Middle frontal gyrus (tissue), 1 donor: ENCODE measurements around the gene KRT17.
"Not testable (repeated sequence)": the region's sequence is repeated elsewhere in the genome, so short reads cannot be mapped to it uniquely, and the experiment has no call there.

ENCODE experiments used
- DNase-seq: peaks from one replicate; pipeline ENCODE4 v3.0.0-alpha.2; 2015; ENCODE audit warnings: low spot score; ENCODE audit errors: extremely low spot score

The KRT17 gene

GRCh38 chr17:41620583-41621434 lies 3.6 kb downstream of the KRT17 start:
- DNase-seq: no peak

DNA sequence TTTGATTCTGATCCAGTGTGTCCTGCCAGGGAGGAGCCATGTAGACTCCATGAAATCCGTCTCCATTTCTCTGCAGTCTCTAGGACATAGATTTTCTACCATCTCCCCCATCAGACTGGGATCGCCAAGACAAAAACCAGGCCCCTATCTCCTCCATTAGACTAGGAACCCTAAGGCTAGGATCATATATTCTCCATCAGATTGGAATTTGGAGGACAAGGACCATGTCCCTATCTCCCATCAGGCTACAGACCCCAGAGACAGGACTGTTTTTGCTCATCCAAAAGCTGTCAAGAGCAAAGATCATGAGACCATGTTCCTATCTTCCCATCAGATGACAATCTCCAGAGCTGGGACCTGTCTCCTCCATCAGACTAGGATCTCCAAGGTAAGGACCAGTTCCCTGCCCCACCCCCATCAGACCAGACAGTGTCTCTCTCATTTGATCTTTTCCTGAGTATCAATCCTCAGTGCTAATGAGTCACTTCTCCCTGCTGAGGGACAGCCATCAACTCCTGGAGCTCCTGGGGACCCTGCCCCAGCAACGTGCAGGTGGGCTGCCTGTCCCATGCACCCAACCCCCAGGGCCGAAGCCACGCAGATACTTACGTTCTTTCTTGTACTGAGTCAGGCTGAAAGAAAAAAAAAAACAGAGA lies 4.3 kb downstream of the KRT17 start:
- not testable (repeated sequence) for DNase-seq

DNA sequence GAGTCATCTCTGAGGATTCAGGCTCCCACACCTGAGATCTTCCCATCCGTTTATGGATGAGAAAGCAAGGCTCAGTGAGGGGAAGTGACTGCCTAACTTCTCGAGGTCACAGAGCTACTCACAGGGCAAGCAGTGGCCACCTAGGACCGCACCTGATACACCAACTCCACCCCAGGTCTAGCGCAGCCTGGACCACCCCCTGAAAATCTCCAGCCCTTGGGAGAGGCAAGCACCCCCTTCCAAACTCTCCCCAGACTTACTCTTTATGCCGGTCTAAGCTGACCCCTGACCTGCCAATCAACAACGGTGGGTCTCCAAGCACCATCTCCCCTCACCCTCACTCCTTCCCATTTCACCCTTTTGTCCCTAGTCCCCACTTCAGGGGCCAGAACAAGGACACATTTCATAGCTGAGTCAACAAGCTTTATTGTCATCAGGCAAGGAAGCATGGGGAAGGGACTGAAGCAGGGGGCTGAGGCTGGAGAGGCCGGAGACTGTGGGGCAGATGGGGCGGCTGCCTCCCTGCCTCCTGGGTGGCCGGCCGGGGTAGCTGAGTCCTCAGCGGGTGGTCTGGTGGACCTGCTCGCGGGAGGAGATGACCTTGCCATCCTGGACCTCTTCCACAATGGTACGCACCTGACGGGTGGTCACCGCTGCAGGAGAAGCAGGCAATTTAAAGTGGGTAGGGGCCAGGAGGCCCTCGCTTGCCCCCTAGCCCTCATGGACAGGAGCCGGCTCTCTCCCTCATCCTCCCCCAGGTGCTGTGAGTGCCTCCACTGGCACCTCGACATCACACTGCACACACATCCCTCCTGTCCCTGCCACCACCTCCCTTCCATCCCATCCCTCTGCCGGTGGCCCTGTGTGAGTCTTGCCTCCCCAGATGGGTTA lies 5.1 kb downstream of the KRT17 start:
- DNase-seq: no peak

DNA sequence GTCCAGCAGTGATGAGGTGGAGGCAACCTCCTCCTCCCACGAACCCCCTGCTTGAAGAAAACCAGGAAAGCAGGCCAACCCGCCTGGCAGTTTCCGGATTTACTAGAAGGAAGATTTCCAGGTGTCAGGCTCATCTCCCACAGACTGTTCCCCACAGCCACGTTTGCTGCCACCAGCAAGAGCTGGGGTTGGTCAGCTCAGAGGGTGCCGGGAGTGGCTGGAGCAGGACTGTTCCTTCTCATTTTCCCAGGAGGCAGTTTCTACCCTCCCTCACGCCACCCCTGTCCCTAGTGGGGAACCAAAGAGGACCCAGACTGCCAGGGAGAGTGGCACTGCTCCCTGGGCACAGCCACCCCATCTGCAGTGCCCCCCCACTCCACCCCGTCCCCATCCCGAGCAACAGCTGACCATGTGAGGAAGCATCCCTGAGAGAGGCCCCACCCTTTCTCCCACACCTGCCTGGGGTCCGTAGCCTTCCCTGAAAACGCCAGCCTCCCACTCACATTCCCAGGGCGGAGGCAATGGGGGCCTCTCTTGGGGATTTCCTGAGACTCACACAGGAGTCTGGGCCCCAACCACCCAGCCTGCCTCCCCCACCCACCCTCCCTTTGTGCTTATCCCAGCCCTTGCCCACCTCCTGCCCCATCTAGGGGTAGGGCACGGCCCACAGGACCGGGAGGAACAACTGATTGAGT lies 5.9 kb downstream of the KRT17 start:
- DNase-seq: no peak

- DNase-seq: no peak
Observed at GRCh38 chr17:41617698-41618097, 6.7 kb downstream of the KRT17 start.

DNA sequence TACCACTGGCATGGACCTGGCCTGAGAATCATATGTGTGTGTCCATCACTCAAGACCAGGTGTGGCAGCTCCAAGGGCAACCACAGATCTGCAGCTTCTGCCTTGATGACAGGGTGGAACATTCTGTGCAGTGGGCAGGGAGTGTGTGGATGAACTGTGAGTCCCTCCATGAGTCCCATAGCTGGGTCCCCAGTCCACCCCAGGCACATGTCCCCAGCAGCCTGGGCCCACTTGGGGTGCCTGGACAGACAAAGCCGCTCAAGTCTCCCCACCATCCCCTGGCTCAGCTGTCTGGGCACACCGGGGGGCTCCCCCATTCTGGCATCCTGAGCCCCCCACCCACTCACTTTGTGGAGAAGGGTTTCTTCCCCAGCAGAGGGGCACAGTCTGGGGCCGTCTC lies 7.2 kb downstream of the KRT17 start:
- no peak for DNase-seq

- not testable (repeated sequence) for DNase-seq
Observed at GRCh38 chr17:41616486-41616885, 7.9 kb downstream of the KRT17 start.

GRCh38 chr17:41615454-41615853 lies 8.9 kb downstream of the KRT17 start:
- DNase-seq: no peak

GRCh38 chr17:41614767-41615166 lies 9.6 kb downstream of the KRT17 start:
- not testable (repeated sequence) for DNase-seq

DNA sequence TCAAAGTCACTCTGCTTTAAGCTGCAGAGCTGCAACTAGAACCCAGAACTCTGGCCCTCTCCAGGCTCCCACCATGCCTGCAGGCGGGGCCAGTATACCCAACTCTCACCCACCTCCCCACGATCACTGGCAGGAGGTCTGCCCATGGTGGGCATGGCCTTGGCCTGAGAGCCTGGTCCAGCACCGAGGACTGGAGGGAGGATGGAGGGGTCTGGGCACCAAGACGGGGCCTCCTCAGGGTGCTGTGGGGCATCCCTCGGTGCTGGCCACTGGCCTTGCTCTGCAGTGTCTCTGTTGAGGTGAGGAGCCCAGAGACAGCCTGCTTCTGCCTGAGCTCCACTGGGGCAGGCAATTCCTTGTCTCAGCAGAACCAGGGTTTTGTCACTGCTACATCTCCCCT lies 10.3 kb downstream of the KRT17 start:
- DNase-seq: no peak

- no peak for DNase-seq
Observed at GRCh38 chr17:41613277-41614082, 10.9 kb downstream of the KRT17 start.

DNA sequence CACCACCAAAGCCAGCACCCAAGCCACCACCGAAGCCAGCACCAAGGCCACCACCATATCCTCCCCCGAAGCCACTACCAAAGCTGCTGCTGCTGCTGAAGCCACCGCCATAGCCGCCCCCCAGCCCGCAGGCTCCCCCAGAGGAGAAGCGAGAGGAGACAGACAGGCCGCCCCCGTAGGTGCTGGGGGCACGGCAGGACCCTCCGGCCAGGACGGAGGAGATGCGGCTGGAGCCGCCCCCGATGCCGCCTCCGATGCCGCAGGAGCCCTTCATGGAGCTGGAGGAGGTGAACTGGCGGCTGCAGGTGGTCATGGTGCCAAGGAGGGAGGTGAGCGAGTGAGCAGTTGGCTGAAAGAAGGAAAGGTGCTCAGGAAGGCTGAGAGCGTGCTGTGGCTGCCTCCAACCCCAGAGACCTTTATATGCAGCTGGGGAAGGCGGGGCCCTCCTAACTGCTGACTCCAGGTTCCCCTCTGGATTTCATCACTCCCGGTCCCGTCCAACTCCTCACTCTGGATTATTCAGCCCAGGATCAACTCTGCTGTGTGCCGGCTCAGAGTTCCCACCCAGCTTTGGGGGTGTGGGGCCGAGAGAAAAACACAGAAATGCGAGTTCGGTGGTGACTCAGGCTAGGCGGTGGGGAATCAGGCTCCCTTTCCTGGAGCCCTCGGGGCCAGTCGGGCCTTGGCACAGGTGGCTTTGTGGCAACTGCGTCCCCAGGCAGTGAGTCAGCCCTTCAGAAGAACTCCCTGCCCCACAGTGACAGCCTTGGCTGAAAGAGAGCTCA lies 11.8 kb downstream of the KRT17 start, which contains the start of gene KRT16:
Gene KRT16, minus strand, starts transcription at position 392 of the 785 bp plus-strand sequence. Its CDS starts 79 bp downstream, at position 313.
- DNase-seq: not testable (repeated sequence)

DNA sequence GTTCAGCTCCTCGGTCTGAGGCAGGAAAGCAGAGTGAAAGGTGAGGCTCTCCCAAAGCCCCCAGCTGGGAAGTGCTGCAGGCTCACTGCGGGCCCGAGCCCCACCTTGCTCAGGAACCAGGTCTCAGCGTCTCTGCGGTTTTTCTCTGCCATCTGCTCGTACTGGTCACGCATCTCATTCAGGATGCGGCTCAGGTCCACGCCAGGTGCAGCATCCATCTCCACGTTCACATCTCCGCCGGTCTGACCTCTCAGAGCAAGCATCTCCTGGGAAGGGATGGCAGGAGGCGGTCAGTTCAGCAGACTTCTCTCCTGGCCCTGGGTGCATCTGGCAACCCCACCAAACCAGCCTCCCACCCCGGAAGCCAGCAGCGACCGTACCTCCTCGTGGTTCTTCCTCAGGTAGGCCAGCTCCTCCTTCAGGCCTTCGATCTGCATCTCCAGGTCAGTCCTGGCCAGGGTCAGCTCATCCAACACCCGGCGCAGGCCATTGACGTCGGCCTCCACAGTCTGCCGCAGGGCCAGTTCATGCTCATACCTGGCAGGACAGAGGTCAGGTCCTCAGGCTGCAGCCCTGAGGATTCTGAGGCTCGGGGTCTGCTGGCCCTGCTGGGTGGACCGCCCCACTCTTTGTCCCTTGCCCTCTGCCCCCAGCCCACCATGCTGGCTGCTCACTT lies 13.3 kb downstream of the KRT17 start:
- DNase-seq: no peak

- DNase-seq: not testable (repeated sequence)
Observed at GRCh38 chr17:41610061-41610517, 14.3 kb downstream of the KRT17 start.

DNA sequence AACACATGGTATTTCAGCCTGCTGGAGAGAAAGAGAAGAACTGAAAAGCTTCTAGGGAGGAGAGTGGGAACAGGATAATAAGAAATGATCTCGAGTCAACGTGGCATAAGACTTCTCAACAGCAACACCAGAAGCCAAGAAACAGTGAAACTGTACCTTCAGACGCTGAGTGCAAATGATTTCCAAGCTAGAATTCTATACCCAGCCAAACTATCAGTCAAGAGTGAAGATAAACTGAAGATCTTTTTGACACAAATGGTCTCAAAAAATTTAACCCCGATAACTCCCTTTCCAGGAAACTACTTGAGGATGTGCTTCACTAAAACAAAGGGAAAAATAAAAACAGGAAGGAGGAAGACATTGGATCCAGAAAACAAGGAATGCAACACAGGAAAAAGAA lies 17.4 kb downstream of the KRT17 start:
- DNase-seq: not testable (repeated sequence)

DNA sequence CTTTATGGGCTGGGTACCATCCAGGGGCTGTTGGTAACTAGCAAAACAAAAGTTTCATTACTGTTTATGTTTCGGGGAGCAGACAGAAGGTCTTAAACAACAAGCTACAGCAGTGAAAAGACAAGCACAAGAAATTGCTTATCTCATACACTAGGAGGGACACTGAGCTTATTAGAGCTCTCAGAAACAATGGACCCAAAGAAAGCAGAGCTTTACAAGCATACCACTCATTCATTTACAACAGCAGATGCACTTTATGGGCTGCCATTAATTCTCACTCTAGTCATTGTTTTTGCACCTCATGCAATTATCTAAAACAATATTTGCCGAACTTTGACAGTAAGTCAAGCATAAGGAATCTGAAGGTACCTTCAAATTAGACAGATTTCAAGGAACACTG lies 21.9 kb downstream of the KRT17 start:
- DNase-seq: no peak

- DNase-seq: no peak
Observed at GRCh38 chr17:41600318-41600717, 24.1 kb downstream of the KRT17 start.

DNA sequence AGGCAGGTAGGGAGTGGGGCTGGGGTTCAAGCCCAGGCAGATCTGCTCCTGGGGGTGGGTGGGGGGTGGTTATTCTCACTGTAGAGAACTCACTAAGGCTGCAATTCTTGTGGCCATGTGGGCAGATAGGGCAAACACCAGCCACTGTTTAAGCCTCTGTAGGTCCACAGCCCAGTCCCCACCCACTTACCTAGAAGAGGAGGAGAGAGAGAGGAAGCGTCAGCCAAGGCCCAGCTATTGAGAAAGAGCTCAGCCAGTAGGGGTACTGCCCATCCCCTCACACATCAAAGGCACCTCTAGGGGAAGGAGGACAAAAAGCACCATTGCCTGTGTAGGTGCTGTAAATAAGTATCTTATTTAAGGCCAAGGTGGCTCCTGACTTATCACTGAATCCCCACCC lies 24.7 kb downstream of the KRT17 start:
- no peak for DNase-seq

- no peak for DNase-seq
Observed at GRCh38 chr17:41595585-41595984, 28.8 kb downstream of the KRT17 start.
